Gastroesophageal sphincter (tissue), 4 donors: Measurements from ENCODE around the gene TMEM50A. TPM values are rescaled to one million over a fixed set of nuclear protein-coding genes. Genes with fewer than 3 reads are reported as not detected.

Experiments
- ATAC-seq: fragments of 150-250 bp; one replicate; pipeline ENCODE4 v1.9.1; 2016; ENCODE audit warnings: mild to moderate bottlenecking, moderate library complexity
- H3K27ac ChIP-seq, 4 donors: fragments of 200-600 bp; sonication (generic) in 3 of 4; 1 replicate in 3 of 4; 2 replicates in 1 of 4; pipeline ENCODE4 v1.5.1; 2016 to 2019
- H3K27me3 ChIP-seq: fragments of 200-600 bp; sonication (generic); one replicate; pipeline ENCODE4 v1.5.1; 2019
- H3K36me3 ChIP-seq, 2 donors: fragments of 200-600 bp; sonication (generic); one replicate each; pipeline ENCODE4 v1.5.1; 2019; ENCODE audit warnings: control low read depth in 1 of 2
- H3K4me1 ChIP-seq, 3 donors: fragments of 200-600 bp; sonication (generic); 1 replicate in 2 of 3; 2 replicates in 1 of 3; pipeline ENCODE4 v1.5.1; 2016 to 2019; ENCODE audit warnings: control low read depth in 2 of 3
- H3K4me3 ChIP-seq, 2 donors: fragments of 200-600 bp; sonication (generic); one replicate each; pipeline ENCODE4 v1.5.1; 2019; ENCODE audit warnings: mild to moderate bottlenecking in 1 of 2, moderate library complexity in 1 of 2
- H3K9me3 ChIP-seq, 3 donors: fragments of 200-600 bp; sonication (generic); one replicate each; pipeline ENCODE4 v1.5.1; 2017 to 2019; ENCODE audit warnings: control low read depth in 2 of 3
- CTCF ChIP-seq, 4 experiments: fragments of 200-600 bp in 2 of 4; fragments of 450-650 bp in 2 of 4; sonication (generic) in 1 of 4; IDR thresholded peaks; one replicate each; pipeline ENCODE4 v1.5.1; 2017 to 2019; ENCODE audit warnings: antibody characterized with exemption in 4 of 4, mild to moderate bottlenecking in 2 of 4, moderate library complexity in 2 of 4
- EP300 ChIP-seq: sonication (generic); formaldehyde crosslinking; IDR thresholded peaks from one replicate; pipeline ENCODE4 v1.6.1; 2017; ENCODE audit warnings: antibody characterized with exemption, mild to moderate bottlenecking
- POLR2A ChIP-seq, 2 donors: fragments of 450-650 bp; IDR thresholded peaks; one replicate each; pipeline ENCODE4 v1.6.1; 2017; ENCODE audit warnings: antibody characterized with exemption in 2 of 2, mild to moderate bottlenecking in 2 of 2, moderate library complexity in 1 of 2
- POLR2AphosphoS5 ChIP-seq: sonication (generic); formaldehyde crosslinking; IDR thresholded peaks from one replicate; pipeline ENCODE4 v1.6.1; 2017; ENCODE audit warnings: antibody characterized with exemption
- WGBS, 2 donors: methylation state at CpG; one replicate each; pipeline ENCODE4 v1.1.5; 2018; ENCODE audit warnings: low coverage in 1 of 2; 5-methylcytosine and 5-hydroxymethylcytosine counted together
- total RNA-seq, 4 donors: library from RNA; depleted of rRNA; stranded (reverse); fragments of >200 nt; gene quantifications; one replicate each; pipeline ENCODE4 v1.1.0, GENCODE V29; 2016

Gene TMEM50A
- total RNA-seq, 4 donors from 2014 or later, result 82.6 to 170 (median 88.8) TPM

GRCh38 chr1:25343872-25344271 lies 5.7 kb downstream of the TMEM50A start:
- no peak overlapping the region for H3K4me3 ChIP-seq
- no peaks in the 10 kb centered on the region for H3K9me3 ChIP-seq
- ATAC-seq, result no peak
- peaks cover 5 to 35% (median 11%) of the 10 kb centered on the region in 3 donors for H3K4me1 ChIP-seq
- 41 to 68% methylated on average over 3 to 4 of the region's 4 CpGs for WGBS, 2 donors
- H3K27me3 ChIP-seq, result no peaks in the 10 kb centered on the region
- H3K27ac ChIP-seq, result no peak overlapping the region
- peaks cover 0 to 50% of the 10 kb centered on the region in 2 donors for H3K36me3 ChIP-seq
- TF ChIP-seq POLR2A (IDR thresholded peaks at IDR 0.05) (no peak), EP300 (no peak), CTCF (IDR thresholded peaks at IDR 0.05) (no peak), POLR2AphosphoS5 (no peak)

DNA sequence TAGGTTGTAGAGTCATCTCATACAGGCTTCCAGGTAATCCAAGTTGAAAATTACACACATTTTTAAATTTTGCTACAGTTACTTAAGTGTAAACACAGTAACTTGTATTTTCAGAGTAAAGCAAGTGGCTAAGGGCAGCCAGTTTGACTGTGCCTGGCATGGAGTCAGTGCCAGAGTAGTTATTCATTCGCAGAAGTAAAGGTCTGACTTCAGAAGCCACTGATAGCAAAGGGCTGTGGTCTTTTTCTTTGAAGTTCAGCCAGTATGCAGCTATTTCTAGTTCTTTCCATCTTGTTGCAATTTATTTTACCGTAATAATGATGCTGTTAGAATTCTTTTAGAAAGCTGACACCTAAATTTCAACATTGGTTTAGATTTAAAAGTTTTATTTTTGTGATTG lies 9.4 kb downstream of the TMEM50A start:
- Histone ChIP-seq H3K4me3 (no peak overlapping the region), H3K27me3 (no peaks in the 10 kb centered on the region), H3K36me3 (peaks cover 0 to 85% of the 10 kb centered on the region in 2 donors), H3K27ac (no peak overlapping the region), H3K9me3 (no peaks in the 10 kb centered on the region), H3K4me1 (peaks cover 0 to 10% (median 0%) of the 10 kb centered on the region in 3 donors)
- TF ChIP-seq POLR2AphosphoS5 (no peak), CTCF (IDR thresholded peaks at IDR 0.05) (no peak), POLR2A (IDR thresholded peaks at IDR 0.05) (no peak), EP300 (no peak)
- ATAC-seq, result no peak
- WGBS, 2 donors, result 73 to 84% methylated on average over 2 of the region's 2 CpGs

GRCh38 chr1:25349606-25350005 lies 11.5 kb downstream of the TMEM50A start:
- peaks cover 0 to 6% (median 0%) of the 10 kb centered on the region in 3 donors for H3K4me1 ChIP-seq
- H3K27ac ChIP-seq, result no peak overlapping the region
- no peak overlapping the region for H3K4me3 ChIP-seq
- no peak for TF ChIP-seq EP300
- no peak for TF ChIP-seq CTCF (IDR thresholded peaks at IDR 0.05)
- no peaks in the 10 kb centered on the region for H3K27me3 ChIP-seq
- WGBS, 2 donors, result 83 to 93% methylated on average over 3 of the region's 3 CpGs
- ATAC-seq, result no peak
- no peaks in the 10 kb centered on the region for H3K9me3 ChIP-seq
- H3K36me3 ChIP-seq, result peaks cover 0 to 86% of the 10 kb centered on the region in 2 donors

DNA sequence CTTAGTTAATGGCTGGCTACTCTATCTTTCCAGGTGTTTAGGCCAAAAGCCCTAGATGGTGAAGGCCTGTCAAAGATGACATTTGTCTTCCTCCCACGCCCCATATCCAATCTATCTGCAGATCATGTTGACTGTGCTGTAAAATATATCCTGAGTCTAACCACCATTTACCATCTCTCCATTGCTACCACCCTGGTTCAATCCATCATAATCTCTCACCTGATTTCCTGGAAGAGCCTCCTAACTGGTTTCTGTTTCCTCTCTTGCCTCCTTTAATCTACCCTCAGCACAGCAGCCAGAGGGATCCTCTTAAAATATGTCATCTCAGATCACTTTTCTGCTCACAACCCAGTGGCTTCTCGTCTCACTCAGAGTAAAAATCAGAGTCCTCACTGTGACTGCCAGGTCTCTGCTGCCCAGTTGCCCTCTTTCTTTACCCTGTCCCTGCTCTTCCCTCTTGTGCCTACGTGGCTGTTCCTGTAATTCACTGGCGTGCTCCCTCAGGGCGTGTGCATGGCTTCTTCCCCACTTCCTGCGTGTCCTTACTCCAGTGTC lies 17.8 kb downstream of the TMEM50A start:
- H3K4me1 ChIP-seq, result no peaks in the 10 kb centered on the region
- 78 to 82% methylated on average over 6 of the region's 6 CpGs for WGBS, 2 donors
- no peak for TF ChIP-seq POLR2A (IDR thresholded peaks at IDR 0.05)
- TF ChIP-seq CTCF (IDR thresholded peaks at IDR 0.05), result no peak
- TF ChIP-seq POLR2AphosphoS5, result no peak
- no peak for TF ChIP-seq EP300
- H3K9me3 ChIP-seq, result no peaks in the 10 kb centered on the region
- peaks cover 0 to 99% of the 10 kb centered on the region in 2 donors for H3K36me3 ChIP-seq
- no peak overlapping the region for H3K4me3 ChIP-seq
- ATAC-seq, result no peak
- no peaks in the 10 kb centered on the region for H3K27me3 ChIP-seq
- H3K27ac ChIP-seq, result no peak overlapping the region

- Histone ChIP-seq H3K9me3 (no peaks in the 10 kb centered on the region), H3K36me3 (peaks cover 0 to 99% of the 10 kb centered on the region in 2 donors), H3K27ac (no peak overlapping the region), H3K27me3 (no peaks in the 10 kb centered on the region), H3K4me3 (no peak overlapping the region), H3K4me1 (no peaks in the 10 kb centered on the region)
- no peak for TF ChIP-seq EP300
- TF ChIP-seq POLR2AphosphoS5, result no peak
- TF ChIP-seq CTCF (IDR thresholded peaks at IDR 0.05), result no peak
- TF ChIP-seq POLR2A (IDR thresholded peaks at IDR 0.05), result no peak
- no peak for ATAC-seq
Observed at GRCh38 chr1:25356441-25356840, 18.3 kb downstream of the TMEM50A start.
